Caco-2 (cell line): Measurements from ENCODE around the gene OSBPL8. TPM values are rescaled to one million over a fixed set of nuclear protein-coding genes. Genes with fewer than 3 reads are reported as not detected.

Experiments
- Bru-seq: library from RNA; stranded (reverse); fragments of 400-500 nt; gene quantifications from one replicate; lab custom pipeline; 2021; lab: Mats Ljungman, UMichigan
- BruChase-seq, 2 experiments: library from RNA; stranded (reverse); fragments of 400-500 nt; gene quantifications; one replicate each; lab custom pipeline; 2021; lab: Mats Ljungman, UMichigan
- BruUV-seq: library from RNA; stranded (reverse); fragments of 400-500 nt; replicated peaks from 2 replicates; lab custom pipeline; 2021; lab: Mats Ljungman, UMichigan
- CTCF ChIA-PET: fragments of 300-600 bp; sonication (Branson Sonifier 250); formaldehyde crosslinking; loops from one replicate; lab custom pipeline; 2022; ENCODE audit warnings: antibody characterized with exemption; lab: Charles Lee
- POLR2A ChIA-PET: fragments of 300-600 bp; sonication (Branson Sonifier 250); formaldehyde crosslinking; loops from one replicate; lab custom pipeline; 2022; ENCODE audit warnings: antibody characterized with exemption; lab: Charles Lee
- DNase-seq, 2 experiments: peaks; one replicate each; pipeline versions ENCODE4 v3.0.0 to v3.0.0-alpha.2; 2020 to 2022
- H3K27me3 ChIP-seq: replicated peaks from 2 replicates; pipeline ENCODE4 v1.6.0; 2011; ENCODE audit warnings: low read length; ENCODE audit not compliant: control insufficient read depth, insufficient read depth
- H3K36me3 ChIP-seq: 2 replicates; pipeline ENCODE4 v1.5.1; 2011; ENCODE audit warnings: low read length; ENCODE audit not compliant: control insufficient read depth, insufficient read depth
- H3K4me1 ChIP-seq: fragments of 250-450 bp; sonication (Bioruptor Pico); 2 replicates; pipeline ENCODE4 v1.5.1; 2020; ENCODE audit warnings: mild to moderate bottlenecking
- H3K4me3 ChIP-seq: 2 replicates; pipeline ENCODE4 v1.5.1; 2011; ENCODE audit warnings: low read depth, mild to moderate bottlenecking, control low read depth, low read length
- H3K9me3 ChIP-seq: fragments of 250-450 bp; sonication (Bioruptor Pico); 2 replicates; pipeline ENCODE4 v1.5.1; 2020; ENCODE audit warnings: mild to moderate bottlenecking, moderate library complexity
- H3K27ac Mint-ChIP-seq: one replicate; pipeline ENCODE4 v1.8.0; 2022; ENCODE audit warnings: mixed read lengths; ENCODE audit not compliant: unreplicated experiment
- H3K27me3 Mint-ChIP-seq: one replicate; pipeline ENCODE4 v1.8.0; 2022; ENCODE audit warnings: mixed read lengths; ENCODE audit not compliant: insufficient read depth, unreplicated experiment
- H3K36me3 Mint-ChIP-seq: one replicate; pipeline ENCODE4 v1.8.0; 2022; ENCODE audit warnings: mild to moderate bottlenecking, mixed read lengths; ENCODE audit not compliant: insufficient read depth, unreplicated experiment
- H3K4me1 Mint-ChIP-seq: one replicate; pipeline ENCODE4 v1.8.0; 2022; ENCODE audit warnings: low read depth, mixed read lengths; ENCODE audit not compliant: unreplicated experiment
- H3K4me3 Mint-ChIP-seq: one replicate; pipeline ENCODE4 v1.8.0; 2022; ENCODE audit warnings: mild to moderate bottlenecking, moderate library complexity, mixed read lengths; ENCODE audit not compliant: unreplicated experiment
- H3K9me3 Mint-ChIP-seq: one replicate; pipeline ENCODE4 v1.8.0; 2022; ENCODE audit warnings: mixed read lengths; ENCODE audit not compliant: unreplicated experiment
- CTCF ChIP-seq, 2 experiments: fragments of 200-600 bp in 1 of 2; IDR thresholded peaks; 1 replicate in 1 of 2; 2 replicates in 1 of 2; pipeline versions ENCODE4 v1.5.1 to v1.8.0; 2011 to 2022; ENCODE audit warnings: antibody characterized with exemption in 1 of 2, control low read depth in 1 of 2, inconsistent platforms in 1 of 2, low read depth in 1 of 2, low read length in 1 of 2, mild to moderate bottlenecking in 1 of 2, moderate library complexity in 1 of 2; ENCODE audit not compliant: insufficient read depth in 1 of 2, severe bottlenecking in 1 of 2, unreplicated experiment in 1 of 2
- intact Hi-C: fragments of 100-400 bp; cut with micrococcal nuclease; formaldehyde crosslinking; loops from one replicate; pipeline ENCODE4 v1.10.0; 2022; ENCODE audit not compliant: unreplicated experiment
- long read RNA-seq: library from polyadenylated mRNA; stranded (forward); transcript quantifications from one replicate; pipeline ENCODE4 v2.0.0, GENCODE V29; 2022
- total RNA-seq: library from RNA; stranded (reverse); gene quantifications from 2 replicates; pipeline ENCODE4 v1.2.3, GENCODE V29; 2022

OSBPL8 gene, protein sequence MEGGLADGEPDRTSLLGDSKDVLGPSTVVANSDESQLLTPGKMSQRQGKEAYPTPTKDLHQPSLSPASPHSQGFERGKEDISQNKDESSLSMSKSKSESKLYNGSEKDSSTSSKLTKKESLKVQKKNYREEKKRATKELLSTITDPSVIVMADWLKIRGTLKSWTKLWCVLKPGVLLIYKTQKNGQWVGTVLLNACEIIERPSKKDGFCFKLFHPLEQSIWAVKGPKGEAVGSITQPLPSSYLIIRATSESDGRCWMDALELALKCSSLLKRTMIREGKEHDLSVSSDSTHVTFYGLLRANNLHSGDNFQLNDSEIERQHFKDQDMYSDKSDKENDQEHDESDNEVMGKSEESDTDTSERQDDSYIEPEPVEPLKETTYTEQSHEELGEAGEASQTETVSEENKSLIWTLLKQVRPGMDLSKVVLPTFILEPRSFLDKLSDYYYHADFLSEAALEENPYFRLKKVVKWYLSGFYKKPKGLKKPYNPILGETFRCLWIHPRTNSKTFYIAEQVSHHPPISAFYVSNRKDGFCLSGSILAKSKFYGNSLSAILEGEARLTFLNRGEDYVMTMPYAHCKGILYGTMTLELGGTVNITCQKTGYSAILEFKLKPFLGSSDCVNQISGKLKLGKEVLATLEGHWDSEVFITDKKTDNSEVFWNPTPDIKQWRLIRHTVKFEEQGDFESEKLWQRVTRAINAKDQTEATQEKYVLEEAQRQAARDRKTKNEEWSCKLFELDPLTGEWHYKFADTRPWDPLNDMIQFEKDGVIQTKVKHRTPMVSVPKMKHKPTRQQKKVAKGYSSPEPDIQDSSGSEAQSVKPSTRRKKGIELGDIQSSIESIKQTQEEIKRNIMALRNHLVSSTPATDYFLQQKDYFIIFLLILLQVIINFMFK
- 49.3 and 50.0 TPM in 2 replicates for total RNA-seq
- Bru-seq, nascent RNA, result percentile 79 among the genes with signal in this experiment
- percentile 74 among the genes with signal in this experiment for BruChase-seq, experiment 1, labeled RNA remaining after a 2-hour chase
- percentile 83 among the genes with signal in this experiment for BruChase-seq, experiment 2, labeled RNA remaining after a 6-hour chase
- long read RNA-seq, full-length matches to known transcripts, result 6 of 28 reads
- long read RNA-seq, partial matches to known transcripts, result 4 of 28 reads
- long read RNA-seq, other reads (novel, unspliced or antisense), result 18 of 28 reads

GRCh38 chr12:76559400-76560085 lies at the start of gene OSBPL8:
OSBPL8 (minus strand) TSS chr12:76559771; CDS start chr12:76487551, 72,220 bp downstream.
- Histone ChIP-seq H3K27me3 (no peaks in the 10 kb centered on the region), H3K9me3 (no peaks in the 10 kb centered on the region), H3K4me3 (peak within 1 kb of the TSS; percentile 70), H3K36me3 (no peaks in the 10 kb centered on the region; the same call in 1 of the 2 replicates), H3K4me1 (0 out of 2 replicates have a peak, but pooled peaks cover 4% of the 10 kb centered on the region)
- BruUV-seq, result no TSS peak
- Mint-ChIP-seq H3K4me3 (peak within 1 kb of the TSS; percentile 94), H3K4me1 (no peaks in the 10 kb centered on the region), H3K9me3 (no peaks in the 10 kb centered on the region), H3K27me3 (no peaks in the 10 kb centered on the region), H3K36me3 (peaks cover 11% of the 10 kb centered on the region), H3K27ac (peak within 1 kb of the TSS; percentile 71)
- peak in 1 of 2 experiments; percentile 10 for TF ChIP-seq CTCF (IDR thresholded peaks at IDR 0.05; ENCODE audit: insufficient read depth in 1 of 2, low read depth in 1 of 2, low read length in 1 of 2, severe bottlenecking in 1 of 2, unreplicated experiment in 1 of 2)
- intact Hi-C loops, result loop anchor here (1.0 to 10.0 kb wide), 4 partner anchors 44 to 1048 kb away; partner anchors contain the start of genes BBS10, KRR1 and NAP1L1
- POLR2A ChIA-PET, result interaction anchor here (0.7 to 1.3 kb wide), 3 partner anchors 14 to 1048 kb away, joined by 3 to 4 read pairs (median 3); partner anchors contain the start of gene KRR1
- DNase-seq, result peak; percentile 95
- CTCF ChIA-PET, result interaction anchor here (0.6 to 1.1 kb wide), 3 partner anchors 15 to 156 kb away, joined by 3 read pairs; no protein-coding TSS in a partner anchor

- no peaks in the 10 kb centered on the region; the same call in 1 of the 2 replicates for H3K27me3 ChIP-seq
- H3K36me3 ChIP-seq, result no peaks in the 10 kb centered on the region
- ChIA-PET CTCF (no interaction called here), POLR2A (no interaction called here)
- Mint-ChIP-seq H3K36me3 (no peaks in the 10 kb centered on the region), H3K9me3 (no peaks in the 10 kb centered on the region), H3K27ac (no peak overlapping the region), H3K27me3 (no peaks in the 10 kb centered on the region), H3K4me3 (no peak overlapping the region), H3K4me1 (no peaks in the 10 kb centered on the region)
- intact Hi-C loops, result no loop called here
- H3K9me3 ChIP-seq, result no peaks in the 10 kb centered on the region
- no peaks in the 10 kb centered on the region for H3K4me1 ChIP-seq
- BruUV-seq, result no TSS peak
- TF ChIP-seq CTCF (IDR thresholded peaks at IDR 0.05; ENCODE audit: insufficient read depth in 1 of 2, low read depth in 1 of 2, low read length in 1 of 2, severe bottlenecking in 1 of 2, unreplicated experiment in 1 of 2), result no peak
- no peak for DNase-seq
- H3K4me3 ChIP-seq, result no peak overlapping the region
Observed at GRCh38 chr12:76608070-76608469, 48.5 kb upstream of the OSBPL8 start.
